GM12873 (cell line): ENCODE results near the gene CA10.

Experiments used
- TF ChIP-seq, protein P1 (sequence below): IDR thresholded peaks from 2 replicates; pipeline ENCODE4 v1.5.1; 2012; ENCODE audit warnings: low read depth, mild to moderate bottlenecking, moderate library complexity, low read length, control low read depth; ENCODE audit not compliant: insufficient read depth; ENCODE audit errors: missing control alignments

Gene CA10

GRCh38 chr17:51668963-51669246, 489.6 kb downstream of the CA10 start:
- TF ChIP-seq, protein P1, sequence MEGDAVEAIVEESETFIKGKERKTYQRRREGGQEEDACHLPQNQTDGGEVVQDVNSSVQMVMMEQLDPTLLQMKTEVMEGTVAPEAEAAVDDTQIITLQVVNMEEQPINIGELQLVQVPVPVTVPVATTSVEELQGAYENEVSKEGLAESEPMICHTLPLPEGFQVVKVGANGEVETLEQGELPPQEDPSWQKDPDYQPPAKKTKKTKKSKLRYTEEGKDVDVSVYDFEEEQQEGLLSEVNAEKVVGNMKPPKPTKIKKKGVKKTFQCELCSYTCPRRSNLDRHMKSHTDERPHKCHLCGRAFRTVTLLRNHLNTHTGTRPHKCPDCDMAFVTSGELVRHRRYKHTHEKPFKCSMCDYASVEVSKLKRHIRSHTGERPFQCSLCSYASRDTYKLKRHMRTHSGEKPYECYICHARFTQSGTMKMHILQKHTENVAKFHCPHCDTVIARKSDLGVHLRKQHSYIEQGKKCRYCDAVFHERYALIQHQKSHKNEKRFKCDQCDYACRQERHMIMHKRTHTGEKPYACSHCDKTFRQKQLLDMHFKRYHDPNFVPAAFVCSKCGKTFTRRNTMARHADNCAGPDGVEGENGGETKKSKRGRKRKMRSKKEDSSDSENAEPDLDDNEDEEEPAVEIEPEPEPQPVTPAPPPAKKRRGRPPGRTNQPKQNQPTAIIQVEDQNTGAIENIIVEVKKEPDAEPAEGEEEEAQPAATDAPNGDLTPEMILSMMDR = no peak

- TF ChIP-seq, protein P1 = no peak
These were observed 490.2 kb downstream of the CA10 start for GRCh38 chr17:51668155-51668962.

DNA sequence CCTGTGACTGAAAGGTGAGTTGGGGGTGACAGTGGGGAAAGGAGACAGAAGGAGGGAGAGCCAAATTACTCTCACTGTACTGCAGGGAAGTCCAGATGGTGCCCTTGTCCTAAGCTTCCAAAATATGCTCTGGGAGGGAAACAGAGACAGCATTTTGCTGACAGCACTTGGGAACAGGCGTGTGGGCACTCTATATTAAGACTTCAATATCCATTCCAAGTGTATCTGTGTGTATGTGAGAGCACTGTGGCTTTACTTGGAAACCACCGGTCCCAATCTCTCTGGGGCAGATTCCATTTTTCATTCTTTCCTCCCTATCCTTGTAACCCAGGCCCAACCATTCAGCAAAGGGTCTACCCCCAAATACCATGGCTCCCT, 490.8 kb downstream of the CA10 start:
- TF ChIP-seq, protein P1 = no peak

- TF ChIP-seq, protein P1 = no peak
These were observed 491.4 kb downstream of the CA10 start for GRCh38 chr17:51666971-51667705.

DNA sequence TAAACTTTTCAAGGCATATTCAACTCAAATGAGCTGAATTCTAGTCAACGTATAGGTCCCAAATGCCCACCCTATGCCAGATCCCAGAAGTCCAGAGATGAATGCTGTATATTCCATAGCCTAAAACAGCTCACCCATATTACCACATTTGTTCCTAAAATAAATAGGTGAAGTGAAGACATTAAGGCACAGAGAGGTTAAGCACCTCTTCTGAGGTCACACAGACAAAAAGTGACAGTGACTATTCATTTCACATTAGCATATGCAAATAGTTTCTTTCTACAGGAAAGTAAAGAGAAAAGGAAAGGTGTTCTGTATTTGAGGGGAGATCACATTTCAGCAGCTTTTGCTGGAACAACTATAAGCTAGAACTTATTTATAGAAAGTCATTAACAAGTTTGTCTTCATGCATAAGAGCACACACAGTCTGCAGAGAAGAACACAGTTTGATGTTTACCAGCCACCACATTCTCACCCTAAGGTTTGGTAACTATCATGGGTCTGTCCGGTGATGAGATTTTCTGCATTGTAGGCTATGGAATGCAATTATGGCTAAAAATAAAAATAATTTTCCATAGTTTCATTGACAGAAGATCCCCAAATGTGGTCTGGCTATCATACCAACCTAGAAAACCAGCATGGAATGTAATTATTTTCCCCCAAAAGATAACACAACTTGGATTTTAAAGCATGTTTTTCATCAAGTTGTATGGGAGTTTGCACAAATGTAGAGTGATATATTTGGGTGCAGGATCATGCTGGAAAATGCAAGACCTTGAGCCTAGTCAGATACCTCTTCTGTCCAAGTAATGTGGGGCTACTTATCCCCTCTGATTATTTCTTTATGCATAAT, 496.1 kb downstream of the CA10 start:
- TF ChIP-seq, protein P1 = no peak

DNA sequence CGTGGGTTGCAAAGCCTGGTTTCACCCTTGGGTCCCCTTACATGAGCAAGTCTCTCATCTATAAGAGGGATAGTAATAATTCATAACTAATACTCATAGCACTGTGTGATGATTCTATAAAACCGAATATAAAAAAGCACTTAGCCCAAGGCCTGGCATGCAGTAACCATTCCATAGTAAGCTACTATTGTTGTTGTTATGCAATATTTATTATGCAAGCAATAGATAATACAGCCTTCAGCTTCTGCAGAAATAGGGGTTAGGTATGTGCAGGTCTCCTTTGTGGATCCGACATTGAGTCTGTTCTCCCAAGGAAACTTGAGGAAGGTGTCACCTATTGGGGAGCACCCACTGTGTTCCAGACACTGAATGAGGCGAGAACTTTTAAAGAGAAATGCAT, 497.1 kb downstream of the CA10 start:
- TF ChIP-seq, protein P1 = no peak

DNA sequence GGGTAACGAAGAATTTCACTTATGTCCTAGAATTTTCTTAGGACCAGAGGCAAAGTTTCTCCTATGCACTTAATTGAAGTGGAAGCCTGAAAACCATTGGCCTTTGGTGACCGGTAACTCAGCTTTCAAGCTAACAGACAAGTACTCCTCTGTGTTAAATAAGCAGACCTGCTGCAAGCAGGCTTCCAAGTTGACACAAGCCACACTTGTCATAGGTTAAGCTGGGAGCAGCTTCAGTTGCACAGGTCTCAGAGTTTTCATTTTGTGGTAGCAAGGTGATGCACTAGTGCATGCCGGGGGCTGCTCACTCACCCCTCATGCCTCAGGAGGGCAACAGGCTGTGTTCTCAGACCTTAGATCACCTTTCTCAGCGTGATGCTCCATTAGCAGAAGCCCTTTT, 498.2 kb downstream of the CA10 start:
- TF ChIP-seq, protein P1 = no peak
